Psoas muscle (tissue), 8 donors: ENCODE results near the gene CACNA2D4. TPM values are rescaled to one million over a fixed set of nuclear protein-coding genes. Genes with fewer than 3 reads are reported as not detected.

Source experiments
- ATAC-seq, 4 donors: fragments of 200-7000 bp; cut with Tn5 transposase; one replicate each; pipeline ENCODE4 v1.9.1; 2020; ENCODE audit warnings: moderate library complexity in 3 of 4, mild to moderate bottlenecking in 2 of 4
- DNase-seq, 2 donors: peaks; one replicate each; pipeline ENCODE4 v3.0.0-alpha.2; 2020
- H3K27ac ChIP-seq: fragments of 200-600 bp; one replicate; pipeline ENCODE4 v1.8.0; 2022
- H3K27me3 ChIP-seq, 3 donors: fragments of 200-600 bp in 1 of 3; one replicate each; pipeline versions ENCODE4 v1.6.1 to v1.8.0; 2013 to 2022; ENCODE audit warnings: low read length in 2 of 3, mild to moderate bottlenecking in 2 of 3, moderate library complexity in 1 of 3; ENCODE audit not compliant: insufficient read depth in 3 of 3
- H3K36me3 ChIP-seq, 2 donors: fragments of 200-600 bp in 1 of 2; one replicate each; pipeline versions ENCODE4 v1.6.1 to v1.8.0; 2013 to 2022; ENCODE audit warnings: low read depth in 1 of 2, mild to moderate bottlenecking in 1 of 2, moderate library complexity in 1 of 2; ENCODE audit not compliant: insufficient read depth in 1 of 2
- H3K4me1 ChIP-seq: fragments of 200-600 bp; one replicate; pipeline ENCODE4 v1.8.0; 2022
- H3K4me3 ChIP-seq: fragments of 200-600 bp; one replicate; pipeline ENCODE4 v1.8.0; 2022; ENCODE audit warnings: mild to moderate bottlenecking
- H3K9me3 ChIP-seq: fragments of 200-600 bp; one replicate; pipeline ENCODE4 v1.8.0; 2022
- WGBS, 3 donors: extraction: QIAGEN DNeasy Blood & Tissue Kit; methylation state at CpG; one replicate each; pipeline versions ENCODE4 v1.1.6 to v1.1.7; 2013; 5-methylcytosine and 5-hydroxymethylcytosine counted together
- intact Hi-C, 2 donors: fragments of 100-400 bp; cut with DNase I; formaldehyde crosslinking; loops; one replicate each; pipeline versions ENCODE4 v1.11.0 to v1.14.2; 2022
- polyA plus RNA-seq, 3 donors: library from polyadenylated mRNA; stranded (reverse); fragments of 200-250 nt; gene quantifications; one replicate each; pipeline ENCODE4 v1.2.3, GENCODE V29; 2013
- total RNA-seq, 4 donors: library from RNA; stranded (reverse); fragmentation: NEBNext Ultra II Directional in 2 of 4; extraction: Animal tissue kit (Norgen Biotek cat#: 25700) in 2 of 4; gene quantifications; one replicate each; pipeline versions ENCODE4 v1.2.1 to v1.2.4, GENCODE V29; 2021 to 2023
- TF ChIP-seq, protein P1 (sequence below): fragments of 200-600 bp; IDR thresholded peaks from one replicate; pipeline ENCODE4 v1.8.0; 2022; ENCODE audit warnings: antibody characterized with exemption
- donor health status: healthy with polysubstance abuse.
- donor health status: DM: no; HTN: no; CAD: no; lungs with moderate emphysema.
- donor health status: Bipolar disorder and iron deficiency.
- donor health status: healthy.
- donor health status: DM: yes; HTN: yes; CAD: no.
- donor health status: DM: no; HTN: no; CAD: no.
- donor health status: DM: no; HTN: no; CAD: no.
- donor health status: DM: yes; HTN: yes; CAD: no.

CACNA2D4 gene
- total and polyA plus RNA-seq, 7 donors, result 0.74 to 1.8 (median 0.93) TPM

DNA sequence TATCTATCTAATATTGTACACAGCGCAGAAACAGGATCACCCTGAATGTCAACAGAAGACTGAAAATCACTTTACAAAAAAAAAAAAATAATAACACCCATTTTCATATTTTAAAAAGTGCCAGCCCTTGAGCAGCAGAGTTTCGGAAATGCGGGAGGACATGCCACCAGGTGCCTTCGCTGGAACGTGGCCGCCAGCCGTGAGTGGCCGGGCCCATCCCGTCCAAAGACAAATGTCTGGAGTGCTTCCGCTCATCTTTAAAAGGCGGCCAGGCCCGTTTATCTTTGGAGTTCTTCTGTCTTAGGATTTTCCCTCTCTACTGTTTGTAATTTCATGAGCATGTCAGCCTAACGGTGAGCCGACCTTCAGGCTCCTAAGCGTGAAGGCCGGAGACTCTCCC is 54.6 kb downstream of the CACNA2D4 start:
- H3K4me3 ChIP-seq, result no peak overlapping the region
- 84 to 91% (median 84%) methylated on average over 16 of the region's 16 CpGs for WGBS, 3 donors

GRCh38 chr12:1862973-1863372 is 55.5 kb downstream of the CACNA2D4 start:
- Histone ChIP-seq H3K4me3 (no peak overlapping the region), H3K27ac (no peak overlapping the region), H3K36me3 (no peaks in the 10 kb centered on the region), H3K9me3 (no peaks in the 10 kb centered on the region), H3K27me3 (peaks cover 0 to 11% (median 10%) of the 10 kb centered on the region in 3 donors), H3K4me1 (no peaks in the 10 kb centered on the region)
- TF ChIP-seq, protein P1, sequence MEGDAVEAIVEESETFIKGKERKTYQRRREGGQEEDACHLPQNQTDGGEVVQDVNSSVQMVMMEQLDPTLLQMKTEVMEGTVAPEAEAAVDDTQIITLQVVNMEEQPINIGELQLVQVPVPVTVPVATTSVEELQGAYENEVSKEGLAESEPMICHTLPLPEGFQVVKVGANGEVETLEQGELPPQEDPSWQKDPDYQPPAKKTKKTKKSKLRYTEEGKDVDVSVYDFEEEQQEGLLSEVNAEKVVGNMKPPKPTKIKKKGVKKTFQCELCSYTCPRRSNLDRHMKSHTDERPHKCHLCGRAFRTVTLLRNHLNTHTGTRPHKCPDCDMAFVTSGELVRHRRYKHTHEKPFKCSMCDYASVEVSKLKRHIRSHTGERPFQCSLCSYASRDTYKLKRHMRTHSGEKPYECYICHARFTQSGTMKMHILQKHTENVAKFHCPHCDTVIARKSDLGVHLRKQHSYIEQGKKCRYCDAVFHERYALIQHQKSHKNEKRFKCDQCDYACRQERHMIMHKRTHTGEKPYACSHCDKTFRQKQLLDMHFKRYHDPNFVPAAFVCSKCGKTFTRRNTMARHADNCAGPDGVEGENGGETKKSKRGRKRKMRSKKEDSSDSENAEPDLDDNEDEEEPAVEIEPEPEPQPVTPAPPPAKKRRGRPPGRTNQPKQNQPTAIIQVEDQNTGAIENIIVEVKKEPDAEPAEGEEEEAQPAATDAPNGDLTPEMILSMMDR, result no peak
- no peak for DNase-seq
- no peak for ATAC-seq
- intact Hi-C loops, result no loop called here

More for the DNA sequence above, 54.6 kb downstream of the CACNA2D4 start:
- DNase-seq (no peak), ATAC-seq (no peak)
- H3K27ac ChIP-seq, result no peak overlapping the region
- H3K9me3 ChIP-seq, result no peaks in the 10 kb centered on the region
- TF ChIP-seq, protein P1, result no peak
- no peaks in the 10 kb centered on the region for H3K36me3 ChIP-seq
- intact Hi-C loops, result no loop called here
- H3K4me1 ChIP-seq, result no peaks in the 10 kb centered on the region
- peaks cover 0 to 11% (median 6%) of the 10 kb centered on the region in 3 donors for H3K27me3 ChIP-seq

DNA sequence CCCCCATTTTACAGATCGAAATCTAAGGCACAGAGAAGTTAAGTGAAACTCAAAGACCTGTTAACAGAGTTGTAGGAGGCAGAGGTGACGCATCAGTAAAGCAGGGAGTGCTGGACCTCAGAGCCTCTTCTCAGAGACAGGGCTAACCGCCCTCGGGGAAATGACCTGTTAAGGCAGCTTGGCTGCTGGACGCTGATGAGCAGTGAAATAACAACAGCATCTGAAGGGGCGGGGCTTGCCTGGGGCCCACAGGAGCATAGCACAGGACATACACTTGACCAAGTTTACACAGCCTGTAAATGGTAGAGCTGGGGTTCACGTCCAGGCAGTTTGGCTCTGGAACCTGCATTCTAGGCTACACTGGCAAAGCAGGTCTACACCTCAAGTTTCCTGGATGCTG is 58.8 kb downstream of the CACNA2D4 start:
- Histone ChIP-seq H3K27ac (no peak overlapping the region), H3K36me3 (no peaks in the 10 kb centered on the region), H3K9me3 (peaks cover 3% of the 10 kb centered on the region), H3K27me3 (peaks cover 0 to 5% (median 0%) of the 10 kb centered on the region in 3 donors), H3K4me3 (no peak overlapping the region), H3K4me1 (no peaks in the 10 kb centered on the region)
- intact Hi-C loops, result no loop called here
- TF ChIP-seq, protein P1, result no peak
- ATAC-seq (no peak), DNase-seq (no peak)
- WGBS, 3 donors, result 63 to 64% (median 64%) methylated on average over 7 of the region's 7 CpGs

- DNase-seq, result no peak
- TF ChIP-seq, protein P1, result no peak
- intact Hi-C loops, result no loop called here
- no peak overlapping the region for H3K4me3 ChIP-seq
- H3K27ac ChIP-seq, result no peak overlapping the region
- H3K4me1 ChIP-seq, result no peaks in the 10 kb centered on the region
- 81 to 85% (median 84%) methylated on average over 11 of the region's 11 CpGs for WGBS, 3 donors
- peaks cover 0 to 4% (median 0%) of the 10 kb centered on the region in 3 donors for H3K27me3 ChIP-seq
- peaks cover 3% of the 10 kb centered on the region for H3K9me3 ChIP-seq
- H3K36me3 ChIP-seq, result no peaks in the 10 kb centered on the region
- no peak for ATAC-seq
Measured at GRCh38 chr12:1858456-1858855, 60.0 kb downstream of the CACNA2D4 start.

DNA sequence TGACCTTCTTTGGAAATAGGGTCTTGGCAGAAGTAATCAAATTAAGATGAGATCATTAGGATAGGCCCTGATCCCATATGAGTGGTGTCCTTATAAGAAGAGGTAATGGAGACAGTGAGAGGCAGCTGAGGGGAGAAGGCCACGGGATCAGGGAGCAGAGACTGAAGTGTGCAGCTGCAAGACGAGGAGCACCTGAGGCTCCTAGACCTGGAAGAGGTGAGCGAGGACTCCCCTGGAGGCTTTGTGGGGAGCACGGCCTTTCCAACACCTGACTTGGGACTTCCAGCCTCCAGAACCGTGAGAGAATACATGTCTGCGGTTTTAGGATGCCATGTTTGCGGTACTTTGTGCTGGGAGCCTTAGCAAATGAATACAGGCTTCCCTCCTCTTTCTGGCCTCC is 60.6 kb downstream of the CACNA2D4 start:
- DNase-seq (no peak), ATAC-seq (no peak)
- Histone ChIP-seq H3K9me3 (peaks cover 3% of the 10 kb centered on the region), H3K27ac (no peak overlapping the region), H3K27me3 (peaks cover 0 to 4% (median 0%) of the 10 kb centered on the region in 3 donors), H3K4me3 (no peak overlapping the region), H3K4me1 (no peaks in the 10 kb centered on the region), H3K36me3 (no peaks in the 10 kb centered on the region)
- 85 to 89% (median 89%) methylated on average over 7 of the region's 7 CpGs for WGBS, 3 donors
- intact Hi-C loops, result no loop called here
- TF ChIP-seq, protein P1, result no peak
